Measurements from ENCODE around the gene CASP3. TPM values are rescaled to one million over a fixed set of nuclear protein-coding genes. Genes with fewer than 3 reads are reported as not detected.
A peak's percentile ranks its signal among the peaks of the same experiment; 100 is the strongest.

Gene CASP3
- 10 to 100 TPM; 72.0 to 72.2 TPM for total RNA-seq

DNA sequence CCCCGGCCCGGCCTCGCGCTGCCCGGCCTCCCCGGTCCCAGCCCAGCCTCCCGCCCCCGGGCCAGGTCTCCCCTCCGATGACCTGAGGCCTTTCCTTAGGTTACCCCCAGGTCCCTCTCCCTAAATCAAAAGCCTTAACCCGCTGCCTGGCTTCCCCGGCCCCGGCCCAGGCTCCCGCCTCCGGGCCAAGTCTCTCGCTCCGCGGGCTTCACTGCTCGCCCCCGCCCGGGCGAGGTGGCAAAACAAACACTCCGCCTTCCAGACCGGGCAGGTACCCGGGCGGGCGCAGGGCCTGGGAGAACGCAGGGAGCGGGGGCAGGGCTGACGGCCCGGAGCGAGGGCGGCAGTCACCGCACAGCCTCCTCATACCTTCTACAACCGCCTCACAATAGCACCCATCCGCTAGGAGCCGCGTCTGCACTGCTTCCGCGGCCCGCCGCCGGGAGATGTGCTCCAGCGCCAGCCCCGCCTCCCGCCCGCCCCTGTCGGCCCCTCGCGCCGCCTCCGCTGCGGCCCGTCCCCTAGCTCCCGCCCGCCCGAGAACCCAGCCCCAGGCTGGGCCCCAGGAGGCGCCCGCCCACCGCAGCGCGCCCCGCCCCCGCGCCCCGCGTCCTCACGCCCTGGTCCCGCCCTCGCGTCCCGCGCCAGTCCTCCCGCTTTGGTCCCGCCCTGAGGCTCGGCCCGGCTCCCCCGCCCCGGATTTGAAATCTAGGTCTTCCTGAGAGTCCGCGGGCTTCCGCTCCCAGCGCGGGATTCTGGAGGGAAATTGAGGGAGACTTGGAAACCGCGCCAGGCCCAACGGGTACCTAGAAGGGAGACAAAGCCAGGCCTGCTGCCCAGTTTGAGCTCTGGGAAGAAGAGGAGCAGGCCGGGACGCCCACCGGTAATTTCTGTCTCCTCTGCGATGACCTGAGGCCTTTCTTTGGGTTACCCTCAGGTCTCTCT lies at the start of gene CASP3, which contains the start of gene PRIMPOL:
Gene CASP3, minus strand, starts transcription at position 422 of the 945 bp plus-strand sequence. CDS start 10,994 bp downstream, outside the sequence.
Gene PRIMPOL, plus strand, starts transcription at position 713 of the 945 bp plus-strand sequence. CDS start 7,403 bp downstream, outside the sequence.
- Mint-ChIP-seq H3K9me3 (no peaks in the 10 kb centered on the region), H3K4me1 (peaks cover 43% of the 10 kb centered on the region), H3K36me3 (peaks cover 45% of the 10 kb centered on the region), H3K27me3 (no peaks in the 10 kb centered on the region), H3K27ac (peak within 1 kb of the TSS; percentile 92), H3K4me3 (peak within 1 kb of the TSS; percentile 93)
- DNase-seq = peak; percentile 98

DNA sequence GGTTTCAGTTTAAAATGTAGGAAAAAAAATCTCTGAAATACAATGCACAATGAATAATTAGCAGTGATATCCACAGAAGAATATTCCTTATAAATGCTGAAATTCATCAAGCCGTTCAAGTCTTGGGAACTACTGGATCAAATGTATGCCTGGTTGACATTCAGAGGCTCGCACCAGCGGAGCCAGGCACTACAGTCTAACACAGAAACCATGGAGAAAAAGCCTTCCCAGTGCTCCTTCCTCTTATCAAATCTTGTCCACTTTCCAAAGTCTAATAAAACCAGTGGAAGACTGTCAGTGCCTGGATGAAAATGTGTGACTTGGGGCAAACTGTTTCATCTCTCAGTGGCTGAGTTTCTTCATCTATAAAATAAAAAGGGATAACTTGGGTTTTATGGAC lies 48.7 kb upstream of the CASP3 start:
- Mint-ChIP-seq H3K27ac (no peak overlapping the region), H3K4me1 (no peaks in the 10 kb centered on the region), H3K9me3 (no peaks in the 10 kb centered on the region), H3K27me3 (no peaks in the 10 kb centered on the region), H3K36me3 (peaks cover 51% of the 10 kb centered on the region), H3K4me3 (no peak overlapping the region)
- no peak for DNase-seq

DNA sequence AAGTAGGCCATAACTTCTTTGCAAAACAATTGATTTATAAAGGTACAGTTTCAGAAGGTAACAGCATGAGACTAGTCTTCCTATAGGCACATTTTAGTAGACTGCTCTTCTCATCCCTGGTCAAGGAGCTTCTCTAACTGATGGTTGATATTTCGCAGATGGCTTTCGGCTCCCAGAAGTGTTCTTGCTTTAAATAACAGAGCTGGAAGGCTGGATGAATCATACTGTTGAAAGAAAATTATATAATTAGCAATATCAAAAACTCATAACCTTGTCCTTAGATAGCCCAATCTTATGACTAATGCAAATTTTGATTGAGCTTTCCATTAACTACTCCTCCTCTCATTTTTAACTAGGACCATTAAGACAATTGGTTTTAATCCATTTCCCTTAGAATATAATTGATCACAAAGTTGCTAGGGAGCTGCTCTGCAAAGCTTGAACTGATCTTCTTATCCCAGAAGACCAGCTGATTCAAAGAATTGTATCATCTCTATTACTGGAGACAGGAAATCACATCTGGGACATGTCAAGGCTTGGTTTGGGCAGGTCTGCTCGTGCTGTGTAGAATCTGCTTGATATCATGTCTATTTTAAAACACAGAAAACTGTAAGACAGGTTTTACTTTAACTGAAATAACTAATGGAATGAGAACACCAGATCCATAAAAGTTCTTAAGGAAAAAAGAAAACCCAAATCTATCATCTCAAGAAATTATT lies 46.1 kb upstream of the CASP3 start:
- H3K27me3 Mint-ChIP-seq = no peaks in the 10 kb centered on the region
- peaks cover 36% of the 10 kb centered on the region for H3K36me3 Mint-ChIP-seq
- no peak overlapping the region for H3K27ac Mint-ChIP-seq
- no peak overlapping the region for H3K4me3 Mint-ChIP-seq
- no peaks in the 10 kb centered on the region for H3K9me3 Mint-ChIP-seq
- DNase-seq = no peak
- no peaks in the 10 kb centered on the region for H3K4me1 Mint-ChIP-seq

DNA sequence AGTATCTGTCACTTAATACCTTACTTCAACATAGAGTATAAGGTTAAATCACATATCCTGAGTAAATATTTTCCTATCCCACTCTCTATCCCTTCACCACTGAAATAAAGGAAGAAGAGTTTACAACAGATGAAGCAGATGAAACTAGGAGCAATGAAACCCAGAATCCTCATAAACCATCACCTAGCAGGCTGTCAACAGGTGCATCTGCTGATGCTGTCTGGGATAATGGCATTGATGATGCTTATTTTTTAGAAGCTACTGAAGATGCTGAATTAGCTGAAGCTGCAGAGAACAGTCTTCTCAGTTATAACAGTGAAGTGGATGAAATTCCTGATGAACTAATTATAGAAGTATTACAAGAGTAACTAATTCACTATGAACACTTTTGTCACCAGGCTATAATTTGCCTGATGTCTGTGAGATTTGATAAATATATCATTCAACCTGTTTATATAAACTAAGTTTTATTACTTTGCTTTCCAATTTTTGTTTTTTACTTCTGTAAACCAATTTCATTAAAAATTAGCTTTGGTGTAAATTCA lies 45.2 kb upstream of the CASP3 start:
- DNase-seq = no peak
- Mint-ChIP-seq H3K4me1 (no peaks in the 10 kb centered on the region), H3K27ac (no peak overlapping the region), H3K9me3 (no peaks in the 10 kb centered on the region), H3K4me3 (no peak overlapping the region), H3K36me3 (peaks cover 33% of the 10 kb centered on the region), H3K27me3 (no peaks in the 10 kb centered on the region)

DNA sequence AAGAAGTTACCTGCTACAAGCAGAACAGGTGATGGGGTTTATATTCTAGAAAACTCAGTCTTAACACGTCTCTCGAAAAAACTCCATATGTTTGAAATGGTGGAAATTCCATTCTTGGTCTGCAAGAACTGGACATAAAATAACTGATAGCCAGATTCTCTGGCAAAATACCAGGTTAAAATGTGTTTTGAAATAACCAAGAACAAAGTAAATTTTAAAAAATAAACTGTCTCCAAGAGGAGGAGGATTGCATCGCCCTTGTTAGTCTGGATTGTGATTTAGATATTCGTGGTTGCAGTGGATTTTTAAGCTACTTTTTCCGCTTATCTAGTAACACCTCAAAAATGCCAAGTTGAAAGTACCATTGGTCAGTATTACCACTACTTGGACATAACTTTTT lies 43.8 kb upstream of the CASP3 start:
- H3K9me3 Mint-ChIP-seq = no peaks in the 10 kb centered on the region
- peaks cover 33% of the 10 kb centered on the region for H3K36me3 Mint-ChIP-seq
- no peak overlapping the region for H3K4me3 Mint-ChIP-seq
- no peaks in the 10 kb centered on the region for H3K27me3 Mint-ChIP-seq
- no peak overlapping the region for H3K27ac Mint-ChIP-seq
- DNase-seq = no peak
- no peaks in the 10 kb centered on the region for H3K4me1 Mint-ChIP-seq

DNA sequence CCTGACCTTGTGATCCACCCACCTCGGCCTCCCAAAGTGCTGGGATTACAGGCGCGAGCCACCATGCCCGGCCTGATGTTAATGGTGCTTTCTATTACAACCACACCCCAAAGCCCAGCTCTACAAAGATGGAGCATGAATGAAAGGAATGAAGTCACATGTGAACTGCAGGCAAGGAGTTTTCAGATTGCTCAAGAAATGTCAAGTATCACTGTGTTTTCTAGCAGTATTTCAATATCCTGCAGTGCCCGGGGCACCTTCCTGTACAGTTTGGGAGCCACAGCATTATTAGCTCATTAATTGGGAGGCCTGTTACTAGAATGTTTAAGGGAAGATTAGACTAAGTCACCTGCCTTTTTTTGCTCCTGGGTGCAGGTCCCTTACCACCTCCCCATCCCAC lies 40.4 kb upstream of the CASP3 start:
- no peak for DNase-seq
- H3K4me3 Mint-ChIP-seq = no peak overlapping the region
- H3K9me3 Mint-ChIP-seq = no peaks in the 10 kb centered on the region
- no peaks in the 10 kb centered on the region for H3K27me3 Mint-ChIP-seq
- H3K36me3 Mint-ChIP-seq = peaks cover 19% of the 10 kb centered on the region
- H3K27ac Mint-ChIP-seq = no peak overlapping the region
- no peaks in the 10 kb centered on the region for H3K4me1 Mint-ChIP-seq

DNA sequence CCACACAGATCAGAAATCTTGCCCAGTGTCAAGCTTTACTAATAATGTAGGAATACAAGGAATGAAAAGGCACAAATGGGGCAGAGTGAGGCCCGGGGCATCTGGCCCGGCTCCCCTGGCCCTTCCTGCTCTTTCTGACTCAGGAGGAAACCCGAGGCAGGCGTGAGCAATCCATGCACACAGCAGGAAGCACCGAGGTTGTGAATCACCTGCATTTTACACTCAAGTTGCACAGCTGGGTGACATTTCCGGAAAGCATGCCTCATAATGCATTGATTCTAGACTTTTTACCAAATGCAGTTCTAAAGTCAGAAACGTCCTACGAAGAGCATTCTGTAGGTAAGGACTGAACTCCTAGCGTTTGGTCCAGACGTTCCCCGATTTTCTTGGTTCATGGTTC lies 39.2 kb upstream of the CASP3 start:
- Mint-ChIP-seq H3K9me3 (no peaks in the 10 kb centered on the region), H3K4me3 (no peak overlapping the region), H3K4me1 (no peaks in the 10 kb centered on the region), H3K27me3 (no peaks in the 10 kb centered on the region), H3K27ac (no peak overlapping the region), H3K36me3 (peaks cover 12% of the 10 kb centered on the region)
- DNase-seq = no peak

DNA sequence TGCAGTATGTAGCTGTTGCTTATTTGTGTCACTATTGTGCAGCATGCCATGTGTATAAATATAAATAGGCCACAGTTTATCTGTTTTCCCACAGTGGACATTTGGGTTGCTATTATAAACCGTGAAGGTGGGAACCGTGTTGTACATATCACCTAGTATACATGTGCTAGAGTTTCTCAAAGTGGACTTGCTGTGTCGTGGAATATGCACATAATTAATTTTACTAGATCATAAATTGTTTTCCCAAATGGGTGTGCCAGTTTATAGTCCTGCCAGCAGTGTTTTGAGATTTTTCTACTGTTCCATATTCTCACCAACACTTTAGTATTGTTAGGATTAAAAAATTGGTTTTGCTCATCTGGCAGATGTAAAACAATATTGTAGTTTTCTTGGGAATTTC lies 38.8 kb upstream of the CASP3 start:
- H3K36me3 Mint-ChIP-seq = peaks cover 10% of the 10 kb centered on the region
- H3K4me1 Mint-ChIP-seq = no peaks in the 10 kb centered on the region
- no peaks in the 10 kb centered on the region for H3K9me3 Mint-ChIP-seq
- H3K27ac Mint-ChIP-seq = no peak overlapping the region
- H3K27me3 Mint-ChIP-seq = no peaks in the 10 kb centered on the region
- no peak for DNase-seq
- H3K4me3 Mint-ChIP-seq = no peak overlapping the region

DNA sequence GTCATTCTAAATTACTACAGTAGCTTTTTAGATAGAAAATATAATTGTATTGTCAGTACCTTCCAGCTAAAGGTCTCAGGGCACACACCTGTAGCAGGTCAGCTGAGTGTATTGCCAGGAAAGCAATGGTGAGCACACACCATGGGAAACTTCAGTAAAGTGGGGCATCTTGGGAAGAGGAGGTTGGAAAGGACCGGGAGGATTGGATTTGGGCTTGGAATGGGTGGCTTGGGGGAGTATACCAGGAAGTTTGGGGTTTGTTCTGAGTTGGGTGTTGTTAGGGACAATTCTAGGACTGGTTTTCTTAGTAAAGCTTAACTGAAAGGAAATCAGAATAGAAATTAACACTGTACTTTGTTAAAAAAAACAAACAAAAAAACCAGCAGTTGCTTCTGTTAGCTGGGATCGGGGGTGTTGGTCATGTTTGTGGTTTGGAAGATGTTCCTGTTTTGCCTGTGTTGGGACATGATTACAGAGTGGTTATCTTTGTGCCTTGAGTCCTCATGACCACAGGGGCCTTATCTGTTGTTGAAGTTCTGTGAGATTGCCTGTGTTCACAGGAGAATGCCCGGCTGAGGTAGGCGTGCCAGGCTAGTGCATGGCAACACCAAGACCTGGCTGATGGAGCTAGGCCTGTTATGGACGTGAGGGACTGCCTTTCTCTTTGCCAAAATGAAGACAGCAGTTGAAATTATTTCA lies 35.4 kb upstream of the CASP3 start:
- no peaks in the 10 kb centered on the region for H3K4me1 Mint-ChIP-seq

DNA sequence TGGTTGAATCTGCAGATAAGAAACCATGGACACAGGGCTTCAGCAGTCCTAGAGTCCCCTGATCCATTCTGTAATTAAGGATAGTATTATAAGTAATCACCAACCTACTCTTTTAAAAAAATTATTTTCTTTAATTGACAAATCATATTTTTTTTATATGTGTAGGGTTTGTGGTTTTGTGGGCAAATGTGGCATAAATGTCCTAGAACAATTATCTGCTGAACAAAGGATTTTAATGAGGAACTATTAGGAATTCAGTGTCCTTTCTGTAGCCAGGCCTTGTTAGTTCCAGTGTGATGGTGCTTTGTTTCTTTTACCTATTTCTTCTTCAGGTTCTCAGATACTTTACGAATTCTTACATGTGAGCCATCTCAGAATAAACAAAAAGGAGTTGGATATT lies 32.7 kb upstream of the CASP3 start:
- H3K4me1 Mint-ChIP-seq = no peaks in the 10 kb centered on the region
- no peak overlapping the region for H3K27ac Mint-ChIP-seq

More for the DNA sequence above, 35.4 kb upstream of the CASP3 start:
- Mint-ChIP-seq H3K27ac (no peak overlapping the region), H3K36me3 (peaks cover 12% of the 10 kb centered on the region), H3K4me3 (no peak overlapping the region), H3K9me3 (no peaks in the 10 kb centered on the region), H3K27me3 (no peaks in the 10 kb centered on the region)
- no peak for DNase-seq

DNA sequence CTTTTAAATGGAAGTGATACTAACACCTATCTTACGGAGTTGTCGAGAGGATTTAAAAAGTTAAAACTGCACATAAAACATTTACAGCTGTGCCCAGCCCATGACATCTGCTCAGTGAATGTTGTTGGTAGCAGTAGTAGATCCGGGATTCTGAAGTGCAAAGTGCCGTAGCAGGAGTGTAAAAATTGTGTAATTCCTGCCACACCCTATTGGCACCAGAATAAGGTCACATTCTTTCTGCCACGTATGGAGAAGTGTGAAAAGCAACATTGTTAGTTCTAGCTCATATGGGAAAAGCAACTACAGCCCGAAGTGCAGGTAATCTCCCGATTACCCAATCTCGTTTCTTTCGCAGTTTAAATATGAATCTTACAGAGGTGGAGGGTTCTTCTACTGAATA lies 31.5 kb upstream of the CASP3 start:
- no peaks in the 10 kb centered on the region for H3K27me3 Mint-ChIP-seq
- DNase-seq = no peak
- H3K4me3 Mint-ChIP-seq = no peak overlapping the region

More for the DNA sequence above, 32.7 kb upstream of the CASP3 start:
- Mint-ChIP-seq H3K36me3 (peaks cover 9% of the 10 kb centered on the region), H3K9me3 (no peaks in the 10 kb centered on the region), H3K4me3 (no peak overlapping the region), H3K27me3 (no peaks in the 10 kb centered on the region)
- no peak for DNase-seq

DNA sequence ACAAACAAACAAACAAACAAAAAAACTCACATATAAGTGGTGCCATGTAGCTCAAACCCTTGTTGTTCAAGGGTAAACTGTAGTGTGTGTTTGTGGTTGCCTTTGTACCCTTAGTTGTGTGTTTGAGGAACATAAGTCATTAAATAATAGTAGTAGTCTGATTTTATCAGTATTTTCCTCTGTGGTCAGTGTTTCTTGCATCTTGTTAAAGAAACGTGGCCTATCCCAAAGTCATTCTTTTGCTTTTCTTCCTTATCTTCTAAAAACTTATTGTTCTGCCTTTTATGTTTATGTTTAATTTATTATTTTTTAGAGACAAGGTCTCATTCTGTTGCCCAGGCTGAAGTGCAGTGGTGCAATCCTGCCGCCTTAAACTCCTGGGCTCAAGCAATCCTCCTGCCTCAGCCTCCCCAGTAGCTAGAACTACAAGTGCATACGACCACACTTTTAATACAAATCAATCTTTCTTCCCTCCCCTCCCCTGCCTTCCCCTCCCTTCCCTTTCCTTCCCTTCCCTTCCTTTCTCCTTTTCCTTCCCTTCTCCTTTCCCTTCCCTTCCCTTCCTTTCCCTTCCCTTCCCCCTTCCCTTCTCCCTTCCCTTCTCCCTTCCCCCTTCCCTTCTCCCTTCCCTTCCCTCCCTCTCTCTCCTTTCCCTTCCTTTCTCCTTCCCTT lies 26.7 kb upstream of the CASP3 start:
- Mint-ChIP-seq H3K4me3 (no peak overlapping the region), H3K27ac (no peak overlapping the region), H3K36me3 (peaks cover 5% of the 10 kb centered on the region), H3K27me3 (no peaks in the 10 kb centered on the region), H3K9me3 (no peaks in the 10 kb centered on the region), H3K4me1 (no peaks in the 10 kb centered on the region)
- no peak for DNase-seq

More for the DNA sequence above, 31.5 kb upstream of the CASP3 start:
- Mint-ChIP-seq H3K4me1 (no peaks in the 10 kb centered on the region), H3K27ac (no peak overlapping the region), H3K36me3 (peaks cover 9% of the 10 kb centered on the region), H3K9me3 (no peaks in the 10 kb centered on the region)

DNA sequence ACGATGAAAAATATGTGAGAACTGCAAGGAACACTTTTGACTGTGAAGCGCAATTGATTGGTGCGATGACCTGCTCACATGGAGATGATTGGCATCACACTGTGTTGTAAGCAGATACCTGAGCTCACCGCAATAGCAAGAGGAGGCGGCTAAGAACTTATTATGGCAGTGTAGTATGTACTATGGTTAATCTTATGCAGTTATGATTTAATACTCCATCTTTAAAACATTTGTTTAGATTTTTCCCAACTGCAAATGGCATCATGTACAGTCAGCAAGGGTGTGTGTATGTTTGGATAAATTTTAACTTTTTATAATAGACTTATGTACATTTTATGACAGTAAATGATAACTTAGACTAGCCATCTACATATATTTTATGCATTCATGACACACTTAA lies 25.8 kb upstream of the CASP3 start:
- H3K4me3 Mint-ChIP-seq = no peak overlapping the region
- H3K27me3 Mint-ChIP-seq = no peaks in the 10 kb centered on the region
- no peak overlapping the region for H3K27ac Mint-ChIP-seq
- H3K36me3 Mint-ChIP-seq = peaks cover 5% of the 10 kb centered on the region
- H3K4me1 Mint-ChIP-seq = no peaks in the 10 kb centered on the region
- H3K9me3 Mint-ChIP-seq = no peaks in the 10 kb centered on the region
- no peak for DNase-seq

DNA sequence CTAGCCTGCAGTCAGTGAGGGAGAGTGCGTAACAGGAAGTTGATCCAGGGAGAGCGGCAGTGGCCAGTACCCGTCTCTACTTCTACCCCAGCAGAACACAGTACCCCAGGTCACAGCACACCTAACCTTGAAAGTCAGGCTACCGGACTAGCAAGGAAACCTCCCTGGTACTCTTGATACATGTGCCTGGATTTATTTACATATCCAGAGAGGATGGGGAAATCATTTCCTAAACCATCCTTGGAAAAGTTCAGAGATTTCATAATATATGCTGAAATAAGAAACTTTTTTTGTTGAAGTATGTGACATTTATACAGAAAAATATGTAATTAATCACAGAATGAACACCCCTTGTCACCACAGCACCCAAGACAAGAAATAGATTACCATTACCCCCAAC lies 24.8 kb upstream of the CASP3 start:
- peaks cover 2% of the 10 kb centered on the region for H3K36me3 Mint-ChIP-seq
- no peak for DNase-seq
- no peak overlapping the region for H3K27ac Mint-ChIP-seq
- no peak overlapping the region for H3K4me3 Mint-ChIP-seq
- peaks cover under 1% of the 10 kb centered on the region for H3K4me1 Mint-ChIP-seq
- no peaks in the 10 kb centered on the region for H3K27me3 Mint-ChIP-seq
- no peaks in the 10 kb centered on the region for H3K9me3 Mint-ChIP-seq

Measured in activated naive CD8-positive, alpha-beta T cell treated with anti-CD3 and anti-CD28 coated beads for 36 hours (primary cell).